Measurements from ENCODE around the gene FOXG1. TPM values are rescaled to one million over a fixed set of nuclear protein-coding genes. Genes with fewer than 3 reads are reported as not detected.

The FOXG1 gene
- total and polyA plus RNA-seq, 2 of the 4 experiments (the other 2 are of a cell fraction) = not detected

- dilution Hi-C loops (cut with HindIII; ENCODE audit: low sequenced_read_pairs, unreplicated experiment) (loop anchor here (10.0 kb wide), 1 partner anchor 779 kb away; no protein-coding TSS in a partner anchor), in situ Hi-C loops (cut with MboI; ENCODE audit: low sequenced_read_pairs) (loop anchor here (10.0 to 25.0 kb wide), 2 partner anchors 1256 to 1459 kb away; no protein-coding TSS in a partner anchor), intact Hi-C loops (cut with micrococcal nuclease) (loop anchor here (5.0 to 10.0 kb wide), 2 partner anchors 1169 to 1251 kb away; partner anchors contain the start of gene PRKD1)
- no peak overlapping the region for H2BK15ac ChIP-seq (ENCODE audit: low read depth, low read length)
- H3K18ac ChIP-seq (ENCODE audit: low read depth, low read length) = no peak overlapping the region
- H4K20me1 ChIP-seq (ENCODE audit: insufficient read depth, low read length) = no peaks in the 10 kb centered on the region
- no peak overlapping the region for H4K91ac ChIP-seq (ENCODE audit: insufficient read depth, low read depth, low read length)
- no peak overlapping the region for H3K56ac ChIP-seq (ENCODE audit: extremely low read depth, insufficient read depth, low read length)
- no peak overlapping the region for H2BK5ac ChIP-seq (ENCODE audit: low read depth, low read length, poor library complexity, severe bottlenecking)
- H3K36me3 ChIP-seq (ENCODE audit: control insufficient read depth, insufficient read depth, low read length) = no peaks in the 10 kb centered on the region
- no peak overlapping the region for H3K27ac ChIP-seq (ENCODE audit: insufficient read depth, low read length)
- ChIA-PET POLR2A (ENCODE audit: unreplicated experiment) (no interaction called here), CTCF (interaction anchor here (0.6 to 1.3 kb wide), 3 partner anchors 20 to 1764 kb away, joined by 3 to 5 read pairs (median 4); no protein-coding TSS in a partner anchor)
- no peak overlapping the region for H4K8ac ChIP-seq (ENCODE audit: low read depth in 2 of 2, low read length in 2 of 2)
- no peak overlapping the region for H3K4me2 ChIP-seq (ENCODE audit: low read depth, low read length)
- H3K27me3 ChIP-seq (ENCODE audit: control insufficient read depth, insufficient read depth, low read length) = peaks cover 57% of the 10 kb centered on the region
- H3K9me1 ChIP-seq (ENCODE audit: insufficient read depth, low read length) = no peaks in the 10 kb centered on the region
- H3K23ac ChIP-seq (ENCODE audit: low read depth, low read length) = no peak overlapping the region
- H2BK120ac ChIP-seq (ENCODE audit: low read depth, low read length) = no peak overlapping the region
- H2AFZ ChIP-seq (replicated peaks; ENCODE audit: low read length, poor library complexity) = no peak overlapping the region
- H2AK5ac ChIP-seq (ENCODE audit: low read depth, low read length) = no peak overlapping the region
- H3K9me3 ChIP-seq (ENCODE audit: control insufficient read depth, insufficient read depth, low read length) = 0 out of 2 replicates have a peak, but pooled peaks cover 2% of the 10 kb centered on the region
- no TSS peak for BruUV-seq (replicated peaks)
- no peak overlapping the region for H2AK9ac ChIP-seq (replicated peaks; ENCODE audit: low read depth, low read length, poor library complexity)
- no peak overlapping the region for H3K4me3 ChIP-seq (ENCODE audit: insufficient read depth, low read depth, low read length)
- TF ChIP-seq ELK1 (IDR thresholded peaks at IDR 0.05; ENCODE audit: borderline replicate concordance, low read depth, low read length) (no peak), NFE2L2 (IDR thresholded peaks at IDR 0.05; ENCODE audit: low read depth, low read length) (no peak), MAFK (IDR thresholded peaks at IDR 0.05; ENCODE audit: low read depth, low read length) (no peak), RCOR1 (IDR thresholded peaks at IDR 0.05; ENCODE audit: insufficient replicate concordance, low read length) (no peak), POLR2A (IDR thresholded peaks at IDR 0.05; ENCODE audit: low read depth, low read length) (no peak), CHD1 (IDR thresholded peaks at IDR 0.05; ENCODE audit: low read depth, low read length) (no peak), RFX5 (IDR thresholded peaks at IDR 0.05; ENCODE audit: low read depth, low read length) (no peak), FOS (IDR thresholded peaks at IDR 0.05; ENCODE audit: low read depth, low read length) (no peak), BHLHE40 (IDR thresholded peaks at IDR 0.05; ENCODE audit: low read depth, low read length) (no peak), MXI1 (IDR thresholded peaks at IDR 0.05; ENCODE audit: borderline replicate concordance, low read depth, low read length) (no peak), MAZ (IDR thresholded peaks at IDR 0.05; ENCODE audit: borderline replicate concordance, low read depth, low read length) (no peak), CTCF (conservative IDR thresholded peaks at IDR 0.05; ENCODE audit: low read depth, low read length) (no peak), SMC3 (IDR thresholded peaks at IDR 0.05; ENCODE audit: low read depth, low read length) (no peak), RAD21 (IDR thresholded peaks at IDR 0.05; ENCODE audit: low read length) (no peak), USF2 (IDR thresholded peaks at IDR 0.05; ENCODE audit: low read depth, low read length) (no peak), CEBPB (IDR thresholded peaks at IDR 0.05; ENCODE audit: low read depth, low read length) (no peak)
- H3K4ac ChIP-seq (ENCODE audit: low read depth, low read length) = no peak overlapping the region
- H3K4me1 ChIP-seq (ENCODE audit: control insufficient read depth, insufficient read depth, low read length) = no peaks in the 10 kb centered on the region
- no peaks in the 10 kb centered on the region for H3K79me1 ChIP-seq (ENCODE audit: low read depth in 1 of 2, low read length in 2 of 2)
- no peak overlapping the region for H3K14ac ChIP-seq (replicated peaks; ENCODE audit: low read depth, low read length)
- no peak overlapping the region for H4K5ac ChIP-seq (ENCODE audit: low read depth, low read length)
- no CpG with 5 or more reads among the region's 3 CpGs for WGBS, 2 experiments (ENCODE audit: extremely low coverage in 2 of 2, insufficient read length in 1 of 2)
- DNase-seq (no peak), ATAC-seq (ENCODE audit: low read depth) (no peak)
- no peak overlapping the region for H3K9ac ChIP-seq (ENCODE audit: low read depth, low read length)
- no peak overlapping the region for H2BK20ac ChIP-seq (ENCODE audit: low read depth, low read length)
Measured at GRCh38 chr14:28755884-28756268, 10.7 kb upstream of the FOXG1 start.
